ENCODE data around the gene GPT2. TPM values are rescaled to one million over a fixed set of nuclear protein-coding genes. Genes with fewer than 3 reads are reported as not detected.

The GPT2 gene
- total RNA-seq, 1 donor from 2014 or later: 17.4 TPM

- DNase-seq (no peak), ATAC-seq (ENCODE audit: low read depth) (no peak)
- Mint-ChIP-seq H3K27ac (no peak overlapping the region), H3K4me1 (peaks cover 6% of the 10 kb centered on the region), H3K4me3 (no peak overlapping the region), H3K36me3 (ENCODE audit: low read depth) (no peaks in the 10 kb centered on the region), H3K9me3 (no peaks in the 10 kb centered on the region), H3K27me3 (peaks cover 2% of the 10 kb centered on the region)
- ChIA-PET POLR2A (no interaction called here), CTCF (interaction anchor here (1.7 to 1.8 kb wide), 2 partner anchors 21 to 36 kb away, joined by 4 to 6 read pairs; no protein-coding TSS in a partner anchor)
- no peak for TF ChIP-seq CTCF (IDR thresholded peaks at IDR 0.05)
- intact Hi-C loops (cut with micrococcal nuclease): no loop called here
These were observed 5.8 kb downstream of the GPT2 start for GRCh38 chr16:46889942-46890300.

- DNase-seq: no peak
- TF ChIP-seq CTCF (IDR thresholded peaks at IDR 0.05): no peak
- Mint-ChIP-seq H3K36me3 (ENCODE audit: low read depth) (no peaks in the 10 kb centered on the region), H3K4me1 (no peaks in the 10 kb centered on the region), H3K4me3 (no peak overlapping the region), H3K9me3 (no peaks in the 10 kb centered on the region), H3K27me3 (no peaks in the 10 kb centered on the region), H3K27ac (no peak overlapping the region)
- intact Hi-C loops (cut with micrococcal nuclease): no loop called here
- POLR2A ChIA-PET: no interaction called here
- CTCF ChIA-PET: no interaction called here
- ATAC-seq (ENCODE audit: low read depth): no peak
These were observed 7.7 kb downstream of the GPT2 start for GRCh38 chr16:46891910-46892309.

GRCh38 chr16:46894036-46894672 lies 10.0 kb downstream of the GPT2 start:
- intact Hi-C loops (cut with micrococcal nuclease): no loop called here
- H3K36me3 Mint-ChIP-seq (ENCODE audit: low read depth): peaks cover 2% of the 10 kb centered on the region
- ATAC-seq (ENCODE audit: low read depth) (no peak), DNase-seq (no peak)
- no peaks in the 10 kb centered on the region for H3K27me3 Mint-ChIP-seq
- no peak for TF ChIP-seq CTCF (IDR thresholded peaks at IDR 0.05)
- CTCF ChIA-PET: interaction anchor here (1.1 kb wide), 1 partner anchor 14 kb away, joined by 3 read pairs; no protein-coding TSS in a partner anchor
- no peak overlapping the region for H3K27ac Mint-ChIP-seq
- H3K9me3 Mint-ChIP-seq: no peaks in the 10 kb centered on the region
- H3K4me1 Mint-ChIP-seq: no peaks in the 10 kb centered on the region
- POLR2A ChIA-PET: no interaction called here
- H3K4me3 Mint-ChIP-seq: no peak overlapping the region

GRCh38 chr16:46895399-46896313 lies 11.5 kb downstream of the GPT2 start:
- TF ChIP-seq CTCF (IDR thresholded peaks at IDR 0.05): no peak
- no peaks in the 10 kb centered on the region for H3K27me3 Mint-ChIP-seq
- no peak overlapping the region for H3K4me3 Mint-ChIP-seq
- ChIA-PET POLR2A (no interaction called here), CTCF (interaction anchor here (0.8 to 1.1 kb wide), 3 partner anchors 13 to 42 kb away, joined by 3 to 5 read pairs (median 3); no protein-coding TSS in a partner anchor)
- no peak overlapping the region for H3K27ac Mint-ChIP-seq
- DNase-seq (no peak), ATAC-seq (ENCODE audit: low read depth) (no peak)
- no peaks in the 10 kb centered on the region for H3K9me3 Mint-ChIP-seq
- intact Hi-C loops (cut with micrococcal nuclease): no loop called here
- H3K4me1 Mint-ChIP-seq: no peaks in the 10 kb centered on the region
- peaks cover 2% of the 10 kb centered on the region for H3K36me3 Mint-ChIP-seq (ENCODE audit: low read depth)

GRCh38 chr16:46896314-46896968 lies 12.3 kb downstream of the GPT2 start:
- POLR2A ChIA-PET: no interaction called here
- DNase-seq (no peak), ATAC-seq (ENCODE audit: low read depth) (no peak)
- H3K4me3 Mint-ChIP-seq: no peak overlapping the region
- no peaks in the 10 kb centered on the region for H3K27me3 Mint-ChIP-seq
- intact Hi-C loops (cut with micrococcal nuclease): no loop called here
- no peak for TF ChIP-seq CTCF (IDR thresholded peaks at IDR 0.05)
- no peak overlapping the region for H3K27ac Mint-ChIP-seq
- H3K4me1 Mint-ChIP-seq: no peaks in the 10 kb centered on the region
- H3K9me3 Mint-ChIP-seq: no peaks in the 10 kb centered on the region
- peaks cover 2% of the 10 kb centered on the region for H3K36me3 Mint-ChIP-seq (ENCODE audit: low read depth)
- CTCF ChIA-PET: interaction anchor here (1.1 kb wide), 1 partner anchor 12 kb away, joined by 5 read pairs; no protein-coding TSS in a partner anchor
